ENCODE results near the gene SELP. TPM values are rescaled to one million over a fixed set of nuclear protein-coding genes. Genes with fewer than 3 reads are reported as not detected.

SELP gene
- total and polyA plus RNA-seq, 2 of the 8 experiments (the other 6 are each of a cell fraction or from before 2014, with no cell fraction given): not detected

GRCh38 chr1:169644297-169644696 is 14.4 kb upstream of the SELP start:
- Histone ChIP-seq H2AFZ (ENCODE audit: low read length) (no peak overlapping the region), H3K36me3 (ENCODE audit: control insufficient read depth in 2 of 4, insufficient read depth in 4 of 4, low read length in 3 of 4) (no peaks in the 10 kb centered on the region), H3K56ac (replicated peaks; ENCODE audit: insufficient read length, low read depth, low read length) (no peak overlapping the region), H3K9ac (replicated peaks in 1 of 4; ENCODE audit: extremely low read depth in 1 of 4, low read depth in 3 of 4, low read length in 3 of 4) (no peak overlapping the region), H3K4ac (replicated peaks; ENCODE audit: insufficient read length, low read depth, low read length) (no peak overlapping the region), H2BK20ac (ENCODE audit: low read length) (no peak overlapping the region), H4K20me1 (replicated peaks in 1 of 2; ENCODE audit: control insufficient read depth in 1 of 2, insufficient read depth in 2 of 2, low read length in 2 of 2) (peaks cover 0 to 1% of the 10 kb centered on the region in 2 experiments), H3K4me1 (replicated peaks in 1 of 4; ENCODE audit: control insufficient read depth in 3 of 4, insufficient read depth in 4 of 4, low read length in 3 of 4) (no peaks in the 10 kb centered on the region), H2BK120ac (replicated peaks; ENCODE audit: low read depth, low read length) (no peak overlapping the region), H4K91ac (replicated peaks; ENCODE audit: insufficient read length, low read length) (no peak overlapping the region), H4K5ac (ENCODE audit: insufficient read length, low read depth, low read length) (no peak overlapping the region), H4K8ac (ENCODE audit: extremely low read depth, insufficient read depth, low read length) (no peak overlapping the region), H3K23me2 (ENCODE audit: low read depth, low read length) (no peaks in the 10 kb centered on the region), H2BK5ac (ENCODE audit: low read depth, low read length) (no peak overlapping the region), H2BK15ac (ENCODE audit: low read length) (no peak overlapping the region), H3K27ac (ENCODE audit: low read depth, low read length) (no peak overlapping the region), H3K4me3 (ENCODE audit: extremely low read depth in 1 of 4, insufficient read depth in 2 of 4, low read depth in 3 of 4, low read length in 4 of 4) (no peak overlapping the region), H3K27me3 (replicated peaks in 1 of 4; ENCODE audit: control insufficient read depth in 3 of 4, extremely low read depth in 1 of 4, insufficient read depth in 3 of 4, low read length in 3 of 4) (no peaks in the 10 kb centered on the region; a peak in 1 of 7 replicates), H3K9me3 (ENCODE audit: insufficient read depth in 2 of 2, low read depth in 1 of 2, low read length in 1 of 2) (no peaks in the 10 kb centered on the region), H2AK5ac (ENCODE audit: low read depth, low read length) (no peak overlapping the region), H3K14ac (ENCODE audit: insufficient read length) (no peak overlapping the region), H3K23ac (ENCODE audit: insufficient read length) (no peak overlapping the region), H3K18ac (ENCODE audit: extremely low read depth, low read length) (no peak overlapping the region), H2BK12ac (ENCODE audit: low read depth, low read length) (no peak overlapping the region), H3K79me1 (ENCODE audit: low read depth, low read length) (no peaks in the 10 kb centered on the region), H3K79me2 (ENCODE audit: control insufficient read depth in 1 of 2, insufficient read depth in 2 of 2, low read length in 2 of 2) (no peaks in the 10 kb centered on the region), H3K4me2 (ENCODE audit: insufficient read depth in 1 of 2, low read depth in 2 of 2, low read length in 2 of 2) (no peak overlapping the region)
- 82% methylated on average over 3 of the region's 3 CpGs; no CpG with 5 or more reads in 1 of the 2 experiments for WGBS, 2 experiments (ENCODE audit: extremely low coverage in 1 of 2, insufficient coverage in 1 of 2, insufficient read length in 1 of 2, insufficient replicate concordance in 2 of 2, low coverage in 1 of 2, low lambda C conversion rate in 2 of 2, missing lambda C conversion rate in 1 of 2)
- TF ChIP-seq MAFK (IDR thresholded peaks at IDR 0.05; ENCODE audit: low read depth, low read length) (peak; percentile 53), BRCA1 (IDR thresholded peaks at IDR 0.05; ENCODE audit: low read depth, low read length) (no peak)
- CTCF ChIA-PET (ENCODE audit: partially characterized antibody): interaction anchor here (2.3 kb wide), 1 partner anchor 42 kb away, joined by 8 read pairs; no protein-coding TSS in a partner anchor
- POLR2A ChIA-PET (ENCODE audit: partially characterized antibody): no interaction called here
- FAIRE-seq: no peak
- no peak for DNase-seq (ENCODE audit: low read depth in 1 of 2, low spot score in 2 of 2)
